ENCODE results near the gene ATF4.

DNA sequence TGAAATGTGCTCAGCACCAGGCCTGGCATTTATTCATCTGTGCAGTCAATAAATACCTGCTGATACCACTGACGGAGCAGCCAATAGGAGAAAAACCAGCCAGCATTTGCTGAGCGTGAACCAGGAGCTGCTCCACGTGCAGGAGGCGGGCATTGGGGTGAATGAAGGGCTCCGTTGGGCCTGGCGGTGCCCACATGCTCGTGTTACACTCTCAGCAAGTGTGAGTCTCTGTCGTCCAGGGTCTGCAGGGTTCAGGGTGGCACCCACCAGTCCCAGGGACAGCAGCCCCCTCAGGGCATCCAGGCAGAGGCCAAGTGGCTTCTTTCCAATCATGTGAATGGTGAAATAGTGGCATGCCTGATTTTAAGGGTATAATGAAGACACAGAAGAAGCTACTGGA lies 16.3 kb downstream of the ATF4 start:
- TF ChIP-seq ARNT (IDR thresholded peaks at IDR 0.05), result no peak
- no peak for TF ChIP-seq L3MBTL2 (conservative IDR thresholded peaks at IDR 0.05)
- TF ChIP-seq SUZ12 (IDR thresholded peaks at IDR 0.05), result no peak
- no peak for TF ChIP-seq SP1 (IDR thresholded peaks at IDR 0.05)
- TF ChIP-seq FOXK2 (IDR thresholded peaks at IDR 0.05), result no peak
- TF ChIP-seq FOXM1 (IDR thresholded peaks at IDR 0.05; ENCODE audit: borderline replicate concordance), result no peak
- TF ChIP-seq, protein P1, sequence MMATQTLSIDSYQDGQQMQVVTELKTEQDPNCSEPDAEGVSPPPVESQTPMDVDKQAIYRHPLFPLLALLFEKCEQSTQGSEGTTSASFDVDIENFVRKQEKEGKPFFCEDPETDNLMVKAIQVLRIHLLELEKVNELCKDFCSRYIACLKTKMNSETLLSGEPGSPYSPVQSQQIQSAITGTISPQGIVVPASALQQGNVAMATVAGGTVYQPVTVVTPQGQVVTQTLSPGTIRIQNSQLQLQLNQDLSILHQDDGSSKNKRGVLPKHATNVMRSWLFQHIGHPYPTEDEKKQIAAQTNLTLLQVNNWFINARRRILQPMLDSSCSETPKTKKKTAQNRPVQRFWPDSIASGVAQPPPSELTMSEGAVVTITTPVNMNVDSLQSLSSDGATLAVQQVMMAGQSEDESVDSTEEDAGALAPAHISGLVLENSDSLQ (IDR thresholded peaks at IDR 0.05), result no peak
- no peak for TF ChIP-seq HDGF (IDR thresholded peaks at IDR 0.05; ENCODE audit: borderline replicate concordance)
